ENCODE results near the gene TOR1A.

- no peak for TF ChIP-seq CTCF (conservative IDR thresholded peaks at IDR 0.05 in 1 of 2, IDR thresholded peaks at IDR 0.05 in 1 of 2; ENCODE audit: extremely low read depth in 1 of 2, insufficient read depth in 1 of 2, low read depth in 1 of 2, low read length in 2 of 2)
- TF ChIP-seq EZH2 (IDR thresholded peaks at IDR 0.05; ENCODE audit: borderline replicate concordance, low read length): no peak
Measured at GRCh38 chr9:129866394-129867135, 42.6 kb upstream of the TOR1A start.

Measured in mammary epithelial cell (primary cell).